MM.1S (cell line): ENCODE measurements around the gene NR6A1.

Experiments
- EZH2 ChIP-seq: fragments of 300-600 bp; sonication (generic); optimal IDR thresholded peaks from 2 replicates; pipeline ENCODE3; 2017; ENCODE audit warnings: low read depth, mild to moderate bottlenecking, antibody characterized with exemption, low read length, mixed read lengths
- TF ChIP-seq, protein P1 (sequence below): fragments of 300-600 bp; sonication (generic); IDR thresholded peaks from 2 replicates; pipeline ENCODE4 v1.5.1; 2016; ENCODE audit warnings: antibody characterized with exemption, low read length, mixed read lengths

DNA sequence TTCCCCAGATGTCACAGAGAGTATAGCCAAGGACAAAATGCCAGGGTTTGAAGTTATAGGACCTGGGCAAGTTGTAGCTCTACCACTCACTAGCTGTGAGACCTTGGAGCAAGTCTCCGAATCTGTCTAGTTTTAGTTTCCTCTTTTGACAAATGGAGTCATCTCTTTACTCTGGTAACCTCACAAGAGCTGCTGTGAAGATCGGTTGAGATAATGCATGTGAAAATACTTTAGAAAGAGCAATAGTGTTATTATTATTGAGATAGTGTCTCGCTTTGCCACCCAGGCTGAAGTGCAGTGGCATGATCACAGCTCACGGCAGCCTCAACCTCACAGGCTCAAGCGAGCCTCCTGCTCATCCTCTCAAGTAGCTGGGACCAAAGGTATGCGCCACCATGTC, 146.0 kb downstream of the NR6A1 start:
- TF ChIP-seq, protein P1, sequence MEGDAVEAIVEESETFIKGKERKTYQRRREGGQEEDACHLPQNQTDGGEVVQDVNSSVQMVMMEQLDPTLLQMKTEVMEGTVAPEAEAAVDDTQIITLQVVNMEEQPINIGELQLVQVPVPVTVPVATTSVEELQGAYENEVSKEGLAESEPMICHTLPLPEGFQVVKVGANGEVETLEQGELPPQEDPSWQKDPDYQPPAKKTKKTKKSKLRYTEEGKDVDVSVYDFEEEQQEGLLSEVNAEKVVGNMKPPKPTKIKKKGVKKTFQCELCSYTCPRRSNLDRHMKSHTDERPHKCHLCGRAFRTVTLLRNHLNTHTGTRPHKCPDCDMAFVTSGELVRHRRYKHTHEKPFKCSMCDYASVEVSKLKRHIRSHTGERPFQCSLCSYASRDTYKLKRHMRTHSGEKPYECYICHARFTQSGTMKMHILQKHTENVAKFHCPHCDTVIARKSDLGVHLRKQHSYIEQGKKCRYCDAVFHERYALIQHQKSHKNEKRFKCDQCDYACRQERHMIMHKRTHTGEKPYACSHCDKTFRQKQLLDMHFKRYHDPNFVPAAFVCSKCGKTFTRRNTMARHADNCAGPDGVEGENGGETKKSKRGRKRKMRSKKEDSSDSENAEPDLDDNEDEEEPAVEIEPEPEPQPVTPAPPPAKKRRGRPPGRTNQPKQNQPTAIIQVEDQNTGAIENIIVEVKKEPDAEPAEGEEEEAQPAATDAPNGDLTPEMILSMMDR = no peak
- no peak for TF ChIP-seq EZH2
